ENCODE measurements around the gene DLGAP1.
A peak's percentile ranks its signal among the peaks of the same experiment; 100 is the strongest.

DLGAP1 gene

DNA sequence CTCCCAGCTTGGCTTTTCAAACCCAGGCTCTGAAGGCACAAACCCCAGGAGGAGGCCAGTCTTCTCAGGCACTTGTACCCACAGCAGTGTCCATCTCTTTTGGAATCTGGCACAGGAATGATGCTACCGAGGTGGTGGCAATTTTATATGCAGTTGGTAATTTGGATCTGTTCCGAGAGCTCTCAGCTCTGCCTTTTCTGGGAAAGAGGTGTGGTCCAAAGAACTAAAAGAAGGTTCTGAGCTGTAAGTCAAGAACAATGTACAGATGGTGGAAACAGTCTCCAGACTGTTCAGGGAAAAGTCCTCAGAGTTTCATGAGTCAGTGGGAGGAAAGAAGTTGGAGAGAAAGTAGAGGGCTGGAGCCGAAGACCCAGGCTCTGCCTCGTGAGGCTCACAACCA is 651.8 kb downstream of the DLGAP1 start:
- no peak for DNase-seq

DNA sequence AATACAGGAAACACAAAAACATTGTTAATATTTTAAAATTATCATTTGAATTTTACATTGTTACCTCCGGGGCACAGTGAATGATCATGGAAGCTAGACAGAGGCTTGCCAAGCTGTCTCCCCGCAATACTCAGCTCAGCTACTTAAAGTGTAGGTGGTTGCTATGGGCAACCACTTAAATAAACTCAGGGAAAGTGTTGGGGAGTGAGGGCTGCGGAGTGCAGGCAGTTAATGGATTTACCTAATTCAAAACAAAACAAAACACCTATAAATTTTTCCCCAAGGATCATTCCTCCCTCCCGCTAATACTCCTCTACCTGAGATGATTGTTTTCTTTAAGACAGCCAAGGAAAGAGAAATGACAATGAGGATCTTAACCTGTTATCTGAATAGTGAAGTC is 655.6 kb downstream of the DLGAP1 start:
- DNase-seq = no peak

DNA sequence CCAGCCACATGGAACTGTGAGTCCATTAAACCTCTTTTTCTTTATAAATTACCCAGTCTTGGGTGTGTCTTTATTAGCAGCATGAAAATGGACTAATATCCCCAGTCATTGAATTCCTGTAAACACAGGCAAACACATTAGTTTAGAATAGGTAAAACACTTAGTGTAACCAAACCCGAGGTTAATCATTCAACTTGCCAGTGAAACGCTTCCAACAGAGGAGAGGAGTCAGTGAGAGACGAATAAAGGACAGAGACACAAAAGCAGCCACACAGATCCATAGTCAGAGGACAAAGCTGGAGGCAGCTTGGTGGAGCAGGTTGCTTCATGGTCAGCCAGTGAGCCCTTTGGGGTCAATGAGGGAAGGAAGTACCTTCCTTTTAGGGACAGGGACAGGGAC is 657.1 kb downstream of the DLGAP1 start:
- no peak for DNase-seq

DNA sequence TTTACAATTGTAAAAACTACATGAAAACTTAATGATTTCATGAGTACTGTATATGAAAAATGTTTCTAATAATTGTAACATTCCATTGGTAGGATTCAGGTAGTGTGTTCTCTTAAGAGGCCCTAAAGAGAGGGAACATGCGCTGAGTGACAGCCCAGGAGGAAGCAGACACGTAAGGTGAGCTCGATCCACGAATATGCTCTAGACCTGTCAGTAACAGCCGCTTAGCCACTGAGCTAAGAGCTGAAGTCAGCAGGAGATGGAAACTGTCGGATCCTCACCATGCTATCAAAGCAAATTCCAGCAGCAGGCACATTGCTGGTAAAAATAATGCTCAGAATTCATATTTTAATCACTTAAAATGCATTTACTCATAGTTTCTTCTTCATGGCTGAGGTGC is 658.7 kb downstream of the DLGAP1 start:
- DNase-seq = no peak

DNA sequence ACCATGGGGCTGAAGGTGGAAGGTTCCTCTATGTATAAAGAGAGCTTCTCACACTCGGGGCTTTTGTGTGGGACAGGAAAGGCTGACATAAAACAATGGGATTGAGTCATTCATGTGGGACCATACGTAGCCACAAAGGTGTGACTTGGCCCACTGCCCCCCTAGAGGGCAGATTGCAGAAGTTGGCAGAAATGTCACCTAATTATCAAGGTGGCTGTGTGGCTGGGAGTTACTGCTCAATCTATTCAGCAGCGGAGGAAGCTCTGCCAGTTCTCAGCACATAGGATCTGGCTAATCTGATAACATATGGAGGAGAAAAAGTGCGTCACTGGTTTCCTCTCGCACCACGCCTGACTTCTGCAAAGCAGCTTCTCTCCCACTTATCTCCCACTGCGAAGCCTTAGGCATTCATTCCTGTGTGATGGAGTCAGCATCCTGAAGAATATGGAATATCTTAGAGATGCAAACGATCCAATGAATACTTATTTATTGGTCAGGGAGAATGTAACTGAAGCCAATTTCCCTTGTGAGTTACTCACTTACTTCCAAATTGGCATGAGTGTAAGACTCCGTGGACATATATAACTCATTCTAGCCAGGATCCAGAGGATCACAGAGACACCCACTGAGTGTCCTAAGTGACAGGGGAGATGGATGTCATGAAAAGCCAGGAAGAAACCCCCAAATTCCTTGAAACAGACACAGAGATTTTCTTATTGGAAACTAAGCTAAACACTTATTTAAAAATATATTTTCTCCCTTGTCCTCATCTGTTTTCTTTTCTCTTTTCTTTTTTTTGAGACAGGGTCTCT is 660.4 kb downstream of the DLGAP1 start:
- no peak for DNase-seq

DNA sequence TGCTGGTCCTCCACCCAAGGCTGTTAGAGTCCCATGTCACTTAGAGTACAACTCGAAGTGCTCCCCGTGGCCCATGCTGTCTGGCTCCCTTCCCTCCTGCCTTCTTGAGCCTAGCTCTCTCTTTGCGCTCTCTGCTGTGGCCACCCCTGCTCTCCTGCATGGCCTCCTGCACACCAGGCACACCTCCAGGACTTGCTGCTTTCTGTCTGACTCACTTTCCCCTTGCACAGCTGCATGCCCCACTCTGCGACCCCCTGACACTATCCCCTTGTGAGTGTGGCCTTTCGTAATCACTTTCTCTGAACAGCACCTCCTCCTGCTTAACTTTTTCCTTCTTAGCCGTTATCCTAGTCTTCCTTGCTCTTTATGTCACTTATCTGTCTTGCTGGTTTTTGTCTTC is 661.6 kb downstream of the DLGAP1 start:
- no peak for DNase-seq

DNA sequence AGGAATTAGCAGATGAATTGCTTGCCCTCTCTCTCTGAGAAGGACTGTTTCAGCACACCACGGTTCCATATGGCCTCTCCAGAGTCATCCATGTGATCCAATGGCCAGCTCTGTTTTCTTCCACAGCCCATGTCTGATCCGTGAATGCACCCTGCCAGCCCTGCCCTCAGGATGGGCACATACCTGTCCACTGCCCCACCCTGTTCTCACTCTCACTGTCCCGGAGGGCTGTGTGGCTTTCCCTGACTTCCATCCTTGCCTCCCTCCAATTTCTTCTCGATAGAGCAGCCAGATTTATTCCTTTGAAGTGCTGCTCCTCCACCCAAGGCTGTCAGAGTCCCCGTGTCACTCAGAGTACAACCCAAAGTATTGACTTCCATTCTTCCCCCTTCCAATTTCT is 662.0 kb downstream of the DLGAP1 start:
- no peak for DNase-seq

DNA sequence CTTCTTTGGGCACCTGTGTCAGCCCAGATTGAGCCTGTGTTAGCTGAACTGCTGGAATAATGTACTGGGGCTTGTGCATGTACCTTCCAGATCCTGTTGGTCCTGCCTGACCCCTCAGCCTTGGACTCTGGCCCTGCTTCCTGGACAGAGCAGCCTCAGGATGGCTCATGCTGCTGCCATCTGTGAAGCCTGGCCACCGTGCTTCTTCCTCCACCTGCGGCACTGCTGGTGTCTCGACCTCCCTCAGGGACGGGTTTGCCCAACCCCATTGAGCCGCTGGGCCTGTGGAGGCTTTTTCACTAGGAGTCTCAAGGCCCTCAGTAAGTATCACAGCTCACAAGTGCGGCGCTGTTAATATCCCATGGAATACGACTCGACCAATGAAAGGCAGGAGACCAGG is 662.4 kb downstream of the DLGAP1 start:
- no peak for DNase-seq

DNA sequence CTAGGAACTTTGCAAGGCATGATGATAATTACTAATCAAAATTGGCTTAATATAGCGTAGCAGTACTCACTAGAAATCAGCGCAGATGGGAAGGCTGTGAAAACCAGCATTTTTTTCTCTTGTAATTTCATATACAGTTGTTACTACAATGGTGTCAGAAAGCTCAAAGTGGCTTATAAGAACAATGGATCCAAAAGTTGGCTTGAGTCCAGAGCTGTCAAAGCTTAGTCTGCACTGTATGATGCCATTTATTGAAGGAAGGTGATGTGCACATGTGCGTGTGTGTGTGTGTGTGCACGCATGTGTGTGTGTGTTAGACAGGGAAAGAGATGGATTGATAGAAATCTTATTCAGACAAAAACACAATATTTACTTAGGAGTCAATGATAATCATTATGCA is 663.9 kb downstream of the DLGAP1 start:
- DNase-seq = no peak

DNA sequence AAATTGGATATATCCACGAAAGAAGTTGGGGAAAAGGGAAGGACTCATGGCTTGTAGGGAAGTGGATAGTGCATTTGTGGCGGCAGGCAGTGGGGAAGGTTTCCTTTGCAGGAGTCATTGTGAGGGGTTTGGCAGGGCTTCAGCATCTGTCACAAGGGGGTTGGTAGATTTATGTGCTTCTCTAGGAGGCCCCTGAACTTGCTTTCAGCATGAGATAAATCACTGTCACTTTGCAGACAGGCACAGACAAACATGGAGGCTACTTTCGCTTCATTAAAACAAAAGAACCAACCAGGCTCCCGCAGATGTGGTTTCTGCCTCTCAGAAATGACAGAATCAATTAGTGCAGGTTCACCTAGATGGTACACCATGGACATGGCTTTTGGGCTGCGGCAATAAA is 664.4 kb downstream of the DLGAP1 start:
- DNase-seq = no peak

DNA sequence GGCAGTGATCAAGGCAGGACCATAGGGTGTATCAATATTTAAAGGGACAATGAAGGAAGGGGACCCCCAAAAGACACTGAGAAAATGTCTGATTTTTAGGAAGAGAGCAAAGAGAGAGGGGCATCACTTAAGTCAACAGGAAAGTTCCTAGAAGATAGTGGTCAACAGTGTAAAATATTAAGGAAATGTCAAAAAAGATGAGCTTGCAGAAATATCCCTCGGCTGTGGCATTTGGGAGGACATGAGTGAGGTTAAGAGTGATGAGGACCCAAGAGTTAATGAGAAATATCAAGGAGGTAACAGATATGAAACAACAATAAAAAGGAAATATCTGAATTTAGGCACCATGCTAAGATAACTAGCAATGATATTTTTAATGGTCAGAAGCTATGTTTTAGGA is 665.6 kb downstream of the DLGAP1 start:
- DNase-seq = no peak

DNA sequence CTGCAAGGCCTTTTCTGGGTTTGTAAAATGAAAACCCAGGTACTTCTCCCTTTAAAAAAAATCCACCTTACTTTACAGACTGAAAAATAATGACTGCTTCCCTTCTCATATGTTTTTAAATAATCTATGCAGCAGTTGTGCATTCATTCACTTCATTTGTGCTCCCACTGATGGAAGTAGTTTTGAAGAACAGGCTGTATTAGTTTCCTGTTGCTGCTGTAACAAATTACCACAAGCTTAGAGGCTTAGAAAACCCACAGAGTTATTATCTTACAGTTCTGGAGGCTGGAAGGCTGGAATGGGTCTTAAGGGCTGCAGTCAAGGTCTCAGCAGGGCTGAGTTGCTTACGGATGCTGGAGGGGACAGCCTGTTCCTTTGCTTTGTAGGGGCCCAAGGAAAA is 670.2 kb downstream of the DLGAP1 start:
- no peak for DNase-seq

DNA sequence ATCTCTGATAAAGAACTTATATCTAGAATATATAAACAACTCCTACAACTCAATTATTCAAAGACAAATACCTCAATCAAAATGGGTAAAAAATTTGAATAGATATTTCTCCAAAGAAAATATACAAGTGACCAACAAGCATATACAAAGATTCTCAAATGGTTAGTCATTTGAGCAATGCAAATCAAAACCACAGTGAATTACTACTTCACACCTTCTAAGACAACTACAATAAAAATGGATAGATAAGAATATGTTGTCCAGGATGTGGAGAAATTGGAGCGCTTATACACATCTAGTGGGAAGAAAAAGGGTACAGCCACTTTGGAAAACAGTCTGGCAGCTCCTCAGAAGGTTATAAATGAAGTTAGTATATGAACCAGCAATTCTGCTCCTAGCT is 672.2 kb downstream of the DLGAP1 start:
- DNase-seq = no peak

DNA sequence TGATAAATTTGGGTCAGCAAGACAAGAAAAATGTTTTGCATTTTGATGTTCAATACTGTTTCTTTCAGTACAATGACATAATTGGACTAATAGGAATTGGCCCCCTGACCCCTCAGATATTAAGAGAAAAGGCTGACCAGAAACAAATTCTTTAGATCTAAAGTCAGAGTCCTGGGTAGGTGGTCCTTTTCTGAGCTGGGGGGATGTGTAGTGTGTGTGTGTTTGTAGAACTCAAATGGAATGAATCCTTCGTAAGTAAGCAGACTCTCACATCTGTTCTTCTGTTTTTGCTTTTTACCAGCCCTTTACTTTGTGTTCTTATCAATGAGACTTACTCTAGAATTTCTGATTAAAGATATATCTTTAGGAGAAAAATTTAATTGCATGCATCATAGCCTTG is 677.4 kb downstream of the DLGAP1 start:
- DNase-seq = no peak

DNA sequence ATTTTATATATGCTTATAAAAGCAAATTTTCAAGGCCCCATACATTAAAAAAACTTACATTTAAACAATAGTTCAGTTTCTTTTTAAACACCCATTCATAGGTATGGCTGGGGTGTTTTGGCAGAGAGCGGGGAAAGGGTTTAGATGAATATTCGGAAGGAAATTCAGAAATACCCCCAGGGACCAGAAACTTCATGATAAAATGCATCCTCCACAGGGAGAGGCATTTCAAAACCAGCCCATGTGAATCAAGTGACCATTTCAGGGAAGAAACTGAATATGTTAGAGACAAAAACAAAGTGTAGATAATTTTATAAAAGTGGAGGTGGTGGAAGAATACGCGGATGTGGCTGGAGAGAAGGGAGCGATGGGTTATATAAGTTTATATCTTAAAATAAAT is 678.0 kb downstream of the DLGAP1 start:
- DNase-seq = no peak

DNA sequence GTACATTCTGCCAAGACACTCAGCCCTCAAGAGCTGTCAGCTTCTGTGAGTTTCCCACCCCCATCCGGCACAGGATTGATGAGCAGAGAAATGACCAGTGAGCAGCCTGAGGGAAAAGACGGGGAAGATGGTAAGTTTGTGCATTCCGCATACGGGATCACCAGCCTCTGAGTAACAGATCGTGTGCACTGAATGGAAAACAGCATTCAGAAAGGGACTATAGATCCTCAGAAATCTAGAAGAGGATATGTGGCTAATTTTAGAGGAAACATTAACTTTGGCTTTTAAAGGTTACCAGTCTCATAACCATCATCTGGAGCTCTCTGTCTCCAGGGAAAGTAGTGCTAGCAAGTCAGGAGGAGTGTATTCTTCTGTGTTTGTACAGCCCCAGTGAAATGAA is 679.1 kb downstream of the DLGAP1 start:
- no peak for DNase-seq

DNA sequence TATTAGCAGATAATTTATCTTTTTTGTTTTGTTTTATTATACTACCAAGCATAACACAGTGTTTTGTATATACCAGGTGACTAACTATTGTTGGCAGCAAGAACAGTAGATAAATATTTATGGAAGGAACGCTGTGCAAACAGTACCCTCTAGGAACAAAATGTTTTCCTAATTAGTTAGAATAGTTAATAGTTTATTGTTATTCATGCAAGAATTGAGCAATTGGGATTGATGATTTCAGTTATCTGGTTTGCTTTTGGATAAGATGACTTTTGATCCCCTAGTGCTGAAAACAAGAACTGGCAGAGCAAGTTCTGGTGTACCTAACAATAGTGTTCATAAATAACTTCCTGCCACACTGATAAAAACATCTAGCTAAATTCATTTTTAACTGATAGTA is 681.8 kb downstream of the DLGAP1 start:
- DNase-seq = no peak

DNA sequence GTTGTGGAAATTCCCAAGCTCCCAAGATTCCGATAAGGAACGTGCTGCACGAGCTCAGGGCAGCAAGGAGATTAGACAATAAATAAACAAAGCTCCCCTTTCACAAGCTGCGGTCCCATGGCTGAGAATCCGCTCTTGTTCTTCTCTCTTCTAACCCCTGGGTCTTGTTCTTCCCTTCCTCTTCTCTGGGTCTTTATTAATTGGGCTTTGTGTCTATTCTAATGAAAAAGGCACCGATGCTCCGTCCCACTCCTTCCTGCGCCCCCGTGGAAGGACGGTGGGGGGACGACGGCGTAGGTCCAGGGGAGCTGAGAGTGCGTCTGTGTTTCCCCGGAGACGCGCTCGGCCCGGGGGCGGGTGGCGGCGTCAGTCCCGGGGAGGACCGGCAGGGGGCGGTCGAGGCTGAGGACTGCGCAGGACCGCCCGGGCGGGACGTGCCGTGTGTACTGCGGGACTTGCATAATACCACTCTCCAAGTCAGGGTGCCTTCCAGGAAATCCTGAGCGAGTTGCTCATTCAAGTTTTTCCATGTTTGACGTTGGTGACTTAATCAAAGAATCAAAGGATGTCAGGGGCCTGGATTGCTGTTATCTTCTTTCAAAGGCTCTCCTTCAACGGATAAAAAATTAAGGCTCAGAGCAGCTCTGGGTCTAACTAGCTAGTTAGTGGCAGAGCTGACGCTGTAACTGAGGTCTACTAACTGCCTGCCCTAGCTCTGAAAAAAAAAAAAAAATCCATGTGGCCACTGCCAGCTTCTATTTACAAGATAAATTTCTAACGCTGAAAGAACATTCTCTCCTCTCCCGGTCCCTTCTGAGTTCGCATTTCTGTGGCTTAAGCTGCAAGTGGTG is 683.8 kb downstream of the DLGAP1 start:
- peak; percentile 62 for DNase-seq

DNA sequence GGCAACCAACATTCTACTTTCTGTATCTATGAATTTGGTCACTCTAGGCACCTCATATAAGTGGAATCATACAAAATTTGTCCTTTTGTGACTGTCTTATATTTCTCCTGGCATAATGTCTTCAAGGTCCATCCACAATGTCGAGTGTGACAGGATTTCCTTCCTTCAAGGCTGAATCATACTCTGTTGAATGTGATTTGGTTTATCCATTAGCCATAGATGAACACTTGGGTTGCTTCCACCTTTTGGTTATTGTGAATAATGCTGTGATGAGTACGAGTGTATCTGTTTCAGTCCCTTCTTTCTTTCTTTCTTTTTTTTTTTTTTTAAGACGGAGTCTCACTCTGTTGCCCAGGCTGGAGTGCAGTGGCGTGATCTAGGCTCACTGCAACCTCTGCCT is 693.8 kb downstream of the DLGAP1 start:
- DNase-seq = no peak

DNA sequence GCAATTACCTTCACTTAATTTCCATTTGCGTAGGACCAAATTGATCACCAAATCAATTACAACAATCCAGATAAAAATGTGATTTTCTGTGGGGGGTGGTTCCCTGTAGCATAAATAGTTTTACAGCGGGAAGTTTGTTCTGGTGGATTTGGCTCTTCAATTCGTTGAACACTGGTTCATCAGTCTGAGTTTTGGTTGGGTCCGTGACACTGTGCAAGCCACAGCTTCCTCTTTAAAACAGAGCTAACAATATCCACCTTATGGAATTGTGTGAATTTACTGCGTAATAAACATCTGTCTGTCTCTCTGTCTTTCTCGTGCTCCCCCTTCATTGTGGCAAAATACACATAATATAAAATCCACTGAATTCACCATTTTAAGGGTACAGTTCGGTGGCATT is 694.4 kb downstream of the DLGAP1 start:
- no peak for DNase-seq

DNA sequence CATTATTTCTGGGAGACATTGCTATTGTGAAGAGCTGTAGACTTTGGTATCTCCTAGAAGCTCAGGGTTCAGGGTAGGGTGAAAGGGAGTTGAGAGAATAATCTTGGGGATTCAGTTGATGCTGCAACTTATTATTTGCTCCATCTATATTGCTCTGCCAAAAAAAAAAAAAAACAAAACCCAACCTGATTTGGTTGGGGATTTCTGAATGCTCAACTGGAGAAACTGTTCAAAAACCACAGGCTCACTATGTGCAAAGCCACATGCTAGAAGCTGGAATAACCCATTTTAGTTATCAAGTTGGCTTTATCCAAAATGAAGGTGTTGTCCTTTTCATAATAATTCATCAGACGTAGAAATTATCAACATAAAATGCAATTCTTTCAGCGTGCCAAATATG is 696.0 kb downstream of the DLGAP1 start:
- DNase-seq = no peak

DNA sequence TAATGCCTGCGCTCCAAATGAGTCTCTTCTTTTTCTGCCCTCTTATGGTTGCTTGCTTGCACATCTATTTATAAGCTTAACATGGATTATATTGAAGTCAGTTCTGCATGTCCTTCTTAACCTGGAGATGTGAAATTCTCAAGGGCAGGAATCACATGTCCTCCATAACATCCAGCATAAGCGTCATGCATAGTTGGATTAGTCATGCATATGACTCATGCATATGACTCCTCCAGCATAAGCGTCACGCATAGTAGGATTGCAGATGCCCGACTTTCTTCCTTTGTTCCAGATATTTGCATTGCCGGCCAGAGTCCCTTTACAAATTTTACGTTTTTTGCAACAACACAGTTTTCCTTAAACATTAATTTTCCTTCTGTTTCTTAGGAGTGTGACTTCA is 696.6 kb downstream of the DLGAP1 start:
- DNase-seq = no peak

DNA sequence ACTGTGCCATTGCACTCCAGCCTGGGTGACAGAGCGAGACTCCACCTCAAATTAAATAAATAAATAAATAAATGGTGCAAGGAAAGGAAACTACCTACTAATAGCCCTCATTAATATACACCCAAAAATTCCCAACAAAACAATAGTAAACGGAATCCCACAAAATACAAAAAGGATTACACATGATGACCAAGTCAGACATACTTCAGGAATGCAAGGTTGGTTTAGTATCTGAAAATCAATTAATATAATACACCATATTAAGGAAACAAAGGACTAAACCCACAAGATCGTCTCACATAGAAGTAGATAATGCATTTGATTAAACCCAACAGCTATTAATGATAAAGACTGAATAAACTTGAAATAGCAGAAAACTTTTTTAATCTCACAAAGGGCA is 697.7 kb downstream of the DLGAP1 start:
- no peak for DNase-seq

DNA sequence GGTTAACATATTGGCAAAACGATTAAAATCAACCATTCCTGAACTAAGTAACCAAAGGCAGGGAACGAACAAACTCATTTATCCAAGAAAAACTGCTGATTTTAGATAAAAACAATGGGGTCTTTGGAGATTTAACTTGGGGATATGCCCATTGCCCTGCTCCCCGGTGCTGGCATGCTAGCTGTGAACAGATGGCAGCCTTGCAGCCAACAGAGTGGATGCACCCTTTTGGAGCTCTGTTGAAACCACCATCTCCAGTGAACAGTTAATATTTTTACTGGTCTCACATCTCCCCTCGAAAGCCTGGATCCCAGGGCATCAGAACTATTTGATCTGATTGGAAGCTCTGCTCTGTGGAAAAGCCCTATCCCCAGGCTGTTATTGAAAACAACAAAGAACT is 702.0 kb downstream of the DLGAP1 start:
- no peak for DNase-seq

Data from T-helper 9 cell (primary cell).